Neutrophil (primary cell): ENCODE measurements around the gene ABLIM1.

Experiments
- H3K27ac ChIP-seq: fragments of 200-600 bp; sonication (generic); 2 replicates; pipeline ENCODE4 v1.5.1; 2016; ENCODE audit warnings: mild to moderate bottlenecking, moderate library complexity
- H3K27me3 ChIP-seq: fragments of 200-600 bp; sonication (generic); 2 replicates; pipeline ENCODE4 v1.6.0; 2016; ENCODE audit warnings: mild to moderate bottlenecking
- H3K36me3 ChIP-seq: fragments of 200-600 bp; sonication (generic); 2 replicates; pipeline ENCODE4 v1.5.1; 2017
- H3K4me1 ChIP-seq, 2 experiments: fragments of 200-600 bp in 1 of 2; sonication (generic) in 1 of 2; 1 replicate in 1 of 2; 2 replicates in 1 of 2; pipeline versions ENCODE4 v1.5.1 to v1.6.1; 2013 to 2016; ENCODE audit warnings: low read depth in 1 of 2, low read length in 1 of 2, mild to moderate bottlenecking in 1 of 2, moderate library complexity in 1 of 2; ENCODE audit not compliant: control insufficient read depth in 1 of 2, insufficient read depth in 1 of 2
- H3K4me3 ChIP-seq, 2 experiments: fragments of 200-600 bp in 1 of 2; sonication (generic) in 1 of 2; 1 replicate in 1 of 2; 2 replicates in 1 of 2; pipeline ENCODE4 v1.5.1; 2013 to 2016; ENCODE audit warnings: low read depth in 1 of 2, low read length in 1 of 2, mild to moderate bottlenecking in 1 of 2, moderate library complexity in 1 of 2
- H3K9me3 ChIP-seq: fragments of 200-600 bp; sonication (generic); 2 replicates; pipeline ENCODE4 v1.5.1; 2016
- CTCF ChIP-seq: fragments of 200-600 bp; sonication (generic); IDR thresholded peaks from 2 replicates; pipeline ENCODE4 v1.5.1; 2016; ENCODE audit warnings: antibody characterized with exemption

Gene ABLIM1

DNA sequence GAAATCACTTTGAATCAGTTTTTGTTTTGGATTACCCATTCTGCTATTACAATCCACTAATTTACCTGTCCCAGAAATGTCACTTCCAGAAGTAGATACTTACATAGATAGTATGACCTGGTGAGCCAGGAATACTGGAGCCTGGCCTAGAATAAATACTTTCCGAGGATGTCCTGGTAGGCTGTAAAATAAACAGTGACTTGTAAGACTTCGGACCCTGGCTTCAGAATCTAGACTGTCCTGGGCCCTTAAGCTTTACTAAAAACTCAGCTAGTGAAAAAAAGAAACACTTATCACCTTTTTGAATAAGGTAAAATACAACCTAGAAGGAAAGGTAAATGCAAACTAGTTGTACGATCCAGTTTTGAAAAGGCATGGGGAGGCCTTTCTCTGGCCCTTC is 184.3 kb downstream of the ABLIM1 start:
- H3K36me3 ChIP-seq = no peaks in the 10 kb centered on the region
- H3K27ac ChIP-seq = no peak overlapping the region
- no peaks in the 10 kb centered on the region for H3K27me3 ChIP-seq
- H3K4me1 ChIP-seq = no peaks in the 10 kb centered on the region
- TF ChIP-seq CTCF = no peak
- no peaks in the 10 kb centered on the region for H3K9me3 ChIP-seq
- H3K4me3 ChIP-seq = no peak overlapping the region

DNA sequence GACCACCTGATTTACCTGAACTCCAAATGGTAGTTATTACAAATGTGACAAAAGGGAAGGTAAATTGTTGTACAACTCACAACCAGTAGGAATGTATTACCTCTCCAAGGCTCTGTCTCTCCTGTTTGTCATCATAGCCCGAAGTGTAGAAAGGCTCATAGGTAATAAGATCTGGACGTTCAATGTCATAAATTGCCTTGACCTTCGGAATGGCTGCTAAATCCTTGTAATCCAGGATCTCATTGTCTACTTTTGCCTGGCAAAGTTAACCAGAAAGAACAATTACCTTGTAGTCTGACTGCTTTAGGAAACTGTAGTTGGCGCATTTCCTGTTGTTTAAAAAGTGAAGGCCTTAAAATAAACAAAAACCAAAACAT is 185.2 kb downstream of the ABLIM1 start:
- Histone ChIP-seq H3K4me3 (no peak overlapping the region), H3K9me3 (no peaks in the 10 kb centered on the region), H3K4me1 (no peaks in the 10 kb centered on the region), H3K36me3 (no peaks in the 10 kb centered on the region), H3K27me3 (no peaks in the 10 kb centered on the region), H3K27ac (no peak overlapping the region)
- no peak for TF ChIP-seq CTCF

- H3K27ac ChIP-seq = no peak overlapping the region
- H3K27me3 ChIP-seq = no peaks in the 10 kb centered on the region
- H3K4me1 ChIP-seq = no peaks in the 10 kb centered on the region
- H3K4me3 ChIP-seq = no peak overlapping the region
- no peaks in the 10 kb centered on the region for H3K9me3 ChIP-seq
- no peaks in the 10 kb centered on the region for H3K36me3 ChIP-seq
- TF ChIP-seq CTCF = no peak
These were observed 185.9 kb downstream of the ABLIM1 start for GRCh38 chr10:114471906-114472876.

- Histone ChIP-seq H3K27me3 (no peaks in the 10 kb centered on the region), H3K4me3 (no peak overlapping the region), H3K9me3 (no peaks in the 10 kb centered on the region), H3K36me3 (no peaks in the 10 kb centered on the region), H3K4me1 (no peaks in the 10 kb centered on the region), H3K27ac (no peak overlapping the region)
- peak; percentile 86 for TF ChIP-seq CTCF
These were observed 186.8 kb downstream of the ABLIM1 start for GRCh38 chr10:114470956-114471905.

DNA sequence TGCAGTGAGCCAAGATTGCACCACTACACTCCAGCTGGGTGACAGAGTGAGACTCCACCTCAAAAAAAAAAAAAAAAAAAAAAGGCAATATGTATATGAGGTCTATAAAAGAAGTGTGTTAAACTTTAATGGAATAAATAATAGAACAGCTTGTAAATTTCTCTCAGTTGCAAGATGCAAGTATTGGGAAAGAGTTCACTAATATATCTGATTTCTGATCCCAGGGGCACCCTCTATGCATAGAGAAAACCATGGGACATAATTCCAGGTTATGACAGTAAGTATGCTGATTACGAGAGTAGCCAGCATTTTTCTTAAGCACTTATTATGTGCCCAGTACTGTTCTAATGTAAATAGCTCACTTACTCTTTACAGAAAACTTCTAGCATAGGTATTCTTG is 187.7 kb downstream of the ABLIM1 start:
- no peak overlapping the region for H3K4me3 ChIP-seq
- H3K36me3 ChIP-seq = no peaks in the 10 kb centered on the region
- H3K4me1 ChIP-seq = no peaks in the 10 kb centered on the region
- no peak overlapping the region for H3K27ac ChIP-seq
- no peaks in the 10 kb centered on the region for H3K27me3 ChIP-seq
- no peaks in the 10 kb centered on the region for H3K9me3 ChIP-seq
- no peak for TF ChIP-seq CTCF
